Neutrophil (primary cell): ENCODE results near the gene DNAAF5.

Source experiments
- H3K27ac ChIP-seq: fragments of 200-600 bp; sonication (generic); 2 replicates; pipeline ENCODE4 v1.5.1; 2016; ENCODE audit warnings: mild to moderate bottlenecking, moderate library complexity
- H3K27me3 ChIP-seq: fragments of 200-600 bp; sonication (generic); 2 replicates; pipeline ENCODE4 v1.6.0; 2016; ENCODE audit warnings: mild to moderate bottlenecking
- H3K36me3 ChIP-seq: fragments of 200-600 bp; sonication (generic); 2 replicates; pipeline ENCODE4 v1.5.1; 2017
- H3K4me1 ChIP-seq, 2 experiments: fragments of 200-600 bp in 1 of 2; sonication (generic) in 1 of 2; 1 replicate in 1 of 2; 2 replicates in 1 of 2; pipeline versions ENCODE4 v1.5.1 to v1.6.1; 2013 to 2016; ENCODE audit warnings: low read depth in 1 of 2, low read length in 1 of 2, mild to moderate bottlenecking in 1 of 2, moderate library complexity in 1 of 2; ENCODE audit not compliant: control insufficient read depth in 1 of 2, insufficient read depth in 1 of 2
- H3K4me3 ChIP-seq, 2 experiments: fragments of 200-600 bp in 1 of 2; sonication (generic) in 1 of 2; 1 replicate in 1 of 2; 2 replicates in 1 of 2; pipeline ENCODE4 v1.5.1; 2013 to 2016; ENCODE audit warnings: low read depth in 1 of 2, low read length in 1 of 2, mild to moderate bottlenecking in 1 of 2, moderate library complexity in 1 of 2
- H3K9me3 ChIP-seq: fragments of 200-600 bp; sonication (generic); 2 replicates; pipeline ENCODE4 v1.5.1; 2016
- TF ChIP-seq, protein P1 (sequence below): fragments of 200-600 bp; sonication (generic); IDR thresholded peaks from 2 replicates; pipeline ENCODE4 v1.5.1; 2016; ENCODE audit warnings: antibody characterized with exemption

Gene DNAAF5

DNA sequence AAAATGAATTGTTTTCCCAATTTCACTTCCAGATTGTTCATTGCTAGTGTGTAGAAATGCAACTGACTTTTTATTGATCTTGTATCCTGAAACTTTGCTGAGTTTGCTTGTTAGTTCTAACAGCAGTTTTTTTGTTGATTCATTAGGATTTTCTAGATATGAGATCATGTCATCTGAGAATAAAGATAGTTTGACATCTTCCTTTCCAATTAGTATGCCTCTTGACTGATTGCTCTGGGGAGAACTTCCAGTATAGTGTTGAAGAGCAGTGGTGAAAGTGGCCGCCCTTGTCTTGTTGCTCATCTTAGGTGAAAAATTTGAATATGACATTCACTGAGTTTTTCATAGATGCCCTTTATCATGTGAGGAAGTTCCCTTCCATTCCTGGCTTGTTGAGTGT lies 93.8 kb downstream of the DNAAF5 start:
- no peak overlapping the region for H3K27ac ChIP-seq
- H3K36me3 ChIP-seq: no peaks in the 10 kb centered on the region
- H3K4me1 ChIP-seq: peaks cover 7 to 17% of the 10 kb centered on the region in 2 experiments
- H3K27me3 ChIP-seq: peaks cover 88% of the 10 kb centered on the region
- H3K4me3 ChIP-seq: no peak overlapping the region
- TF ChIP-seq, protein P1, sequence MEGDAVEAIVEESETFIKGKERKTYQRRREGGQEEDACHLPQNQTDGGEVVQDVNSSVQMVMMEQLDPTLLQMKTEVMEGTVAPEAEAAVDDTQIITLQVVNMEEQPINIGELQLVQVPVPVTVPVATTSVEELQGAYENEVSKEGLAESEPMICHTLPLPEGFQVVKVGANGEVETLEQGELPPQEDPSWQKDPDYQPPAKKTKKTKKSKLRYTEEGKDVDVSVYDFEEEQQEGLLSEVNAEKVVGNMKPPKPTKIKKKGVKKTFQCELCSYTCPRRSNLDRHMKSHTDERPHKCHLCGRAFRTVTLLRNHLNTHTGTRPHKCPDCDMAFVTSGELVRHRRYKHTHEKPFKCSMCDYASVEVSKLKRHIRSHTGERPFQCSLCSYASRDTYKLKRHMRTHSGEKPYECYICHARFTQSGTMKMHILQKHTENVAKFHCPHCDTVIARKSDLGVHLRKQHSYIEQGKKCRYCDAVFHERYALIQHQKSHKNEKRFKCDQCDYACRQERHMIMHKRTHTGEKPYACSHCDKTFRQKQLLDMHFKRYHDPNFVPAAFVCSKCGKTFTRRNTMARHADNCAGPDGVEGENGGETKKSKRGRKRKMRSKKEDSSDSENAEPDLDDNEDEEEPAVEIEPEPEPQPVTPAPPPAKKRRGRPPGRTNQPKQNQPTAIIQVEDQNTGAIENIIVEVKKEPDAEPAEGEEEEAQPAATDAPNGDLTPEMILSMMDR: no peak
- no peaks in the 10 kb centered on the region for H3K9me3 ChIP-seq

DNA sequence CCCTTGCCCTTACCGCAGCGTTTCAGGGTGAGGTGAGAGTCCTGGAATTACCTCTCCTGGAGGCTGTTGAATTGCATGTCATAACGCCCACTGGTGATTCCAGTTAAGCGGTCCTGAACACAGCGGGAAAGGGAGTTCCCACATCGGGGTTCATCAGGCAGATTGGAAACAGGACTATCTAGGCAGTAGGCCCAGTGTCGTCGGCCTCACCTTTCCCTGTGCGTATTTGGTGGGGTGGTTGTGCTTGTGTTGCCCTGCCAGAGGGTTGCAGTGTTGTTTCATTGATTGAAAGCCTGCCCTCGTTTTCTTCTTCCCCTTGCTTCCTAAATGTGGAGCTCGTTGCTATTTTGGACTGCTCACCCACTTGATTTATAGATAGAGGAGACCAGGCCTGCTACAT lies 95.2 kb downstream of the DNAAF5 start:
- Histone ChIP-seq H3K36me3 (no peaks in the 10 kb centered on the region), H3K4me3 (no peak overlapping the region), H3K4me1 (peaks cover 7 to 8% of the 10 kb centered on the region in 2 experiments), H3K27me3 (peaks cover 75% of the 10 kb centered on the region), H3K27ac (no peak overlapping the region), H3K9me3 (no peaks in the 10 kb centered on the region)
- TF ChIP-seq, protein P1: no peak

DNA sequence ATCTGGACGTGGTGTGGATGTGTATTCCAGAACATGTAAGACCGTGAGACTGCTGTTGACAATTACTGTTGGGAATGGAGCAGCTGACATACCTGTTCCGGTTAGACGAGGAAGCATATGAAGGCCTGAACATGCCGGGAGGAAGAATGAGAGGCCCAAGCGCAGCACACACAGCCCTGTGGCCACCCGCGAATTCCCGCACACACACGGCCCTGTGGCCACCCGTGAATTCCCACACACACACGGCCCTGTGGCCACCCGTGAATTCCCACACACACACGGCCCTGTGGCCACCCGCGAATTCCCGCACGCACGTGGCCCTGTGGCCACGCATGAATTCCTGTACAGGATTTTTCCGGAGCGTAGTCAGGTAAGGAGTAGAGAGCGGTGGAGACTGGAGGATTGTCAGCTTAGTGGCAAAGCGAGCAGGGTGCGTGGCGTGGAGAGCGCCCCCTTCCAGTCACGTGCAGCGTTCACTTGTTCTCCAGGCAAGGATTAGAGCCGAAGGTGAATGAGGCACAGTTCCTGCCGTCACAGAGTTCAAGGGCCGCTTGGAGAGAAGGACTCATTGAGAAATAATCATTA lies 96.3 kb downstream of the DNAAF5 start:
- H3K27me3 ChIP-seq: peaks cover 64% of the 10 kb centered on the region
- no peaks in the 10 kb centered on the region for H3K9me3 ChIP-seq
- H3K36me3 ChIP-seq: no peaks in the 10 kb centered on the region
- H3K27ac ChIP-seq: no peak overlapping the region
- TF ChIP-seq, protein P1: no peak
- H3K4me3 ChIP-seq: no peak overlapping the region
- H3K4me1 ChIP-seq: no peaks in the 10 kb centered on the region

DNA sequence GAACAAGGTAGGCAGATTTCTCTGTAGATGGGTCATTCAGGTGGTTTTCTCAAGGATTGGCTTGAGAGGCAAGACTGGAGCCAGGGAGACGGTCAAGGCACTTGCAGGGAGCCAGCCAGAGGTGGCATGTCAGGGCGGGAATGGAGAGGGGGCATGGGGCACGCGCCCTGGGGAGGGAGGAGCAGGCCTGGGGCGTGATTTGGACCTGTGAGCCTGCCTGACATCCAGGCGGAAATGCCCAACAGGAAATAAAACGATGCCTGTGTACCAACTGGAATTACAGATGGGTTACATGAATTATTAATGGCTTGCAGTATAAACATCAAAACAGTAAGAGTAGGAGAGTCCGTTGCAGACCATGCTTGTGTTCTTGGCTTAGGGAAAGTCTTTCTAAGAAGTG lies 97.2 kb downstream of the DNAAF5 start:
- peaks cover 57% of the 10 kb centered on the region for H3K27me3 ChIP-seq
- H3K4me3 ChIP-seq: no peak overlapping the region
- H3K9me3 ChIP-seq: no peaks in the 10 kb centered on the region
- TF ChIP-seq, protein P1: no peak
- no peak overlapping the region for H3K27ac ChIP-seq
- no peaks in the 10 kb centered on the region for H3K36me3 ChIP-seq
- H3K4me1 ChIP-seq: no peaks in the 10 kb centered on the region

DNA sequence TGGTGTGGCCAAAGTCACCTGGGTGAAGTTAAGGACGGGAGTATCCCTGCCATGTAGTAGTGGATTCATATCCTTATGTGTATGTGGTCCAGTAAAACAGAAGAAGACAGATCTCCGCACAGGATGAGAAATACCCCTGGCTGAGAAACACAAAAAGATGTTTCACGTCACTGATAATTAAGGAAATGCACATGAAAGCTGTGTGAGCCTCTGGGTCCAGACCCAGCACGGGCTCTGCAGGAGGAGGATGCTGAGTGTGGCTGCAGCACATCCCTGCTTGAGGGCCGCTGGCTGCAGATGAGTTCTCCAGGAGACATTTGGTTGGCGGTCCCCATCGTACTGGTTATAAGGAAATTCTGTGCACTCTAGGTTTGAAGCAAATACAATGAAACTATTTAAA lies 97.6 kb downstream of the DNAAF5 start:
- Histone ChIP-seq H3K4me1 (no peaks in the 10 kb centered on the region), H3K27ac (no peak overlapping the region), H3K27me3 (peaks cover 57% of the 10 kb centered on the region), H3K9me3 (no peaks in the 10 kb centered on the region), H3K4me3 (no peak overlapping the region), H3K36me3 (no peaks in the 10 kb centered on the region)
- TF ChIP-seq, protein P1: no peak
